COR-L47 (cell line): ENCODE results near the gene CCDC183.
A peak's percentile ranks its signal among the peaks of the same experiment; 100 is the strongest.

Experiments used
- DNase-seq: peaks from one replicate; lab custom pipeline; 2025; lab: John Stamatoyannopoulos, UW

CCDC183 gene

DNA sequence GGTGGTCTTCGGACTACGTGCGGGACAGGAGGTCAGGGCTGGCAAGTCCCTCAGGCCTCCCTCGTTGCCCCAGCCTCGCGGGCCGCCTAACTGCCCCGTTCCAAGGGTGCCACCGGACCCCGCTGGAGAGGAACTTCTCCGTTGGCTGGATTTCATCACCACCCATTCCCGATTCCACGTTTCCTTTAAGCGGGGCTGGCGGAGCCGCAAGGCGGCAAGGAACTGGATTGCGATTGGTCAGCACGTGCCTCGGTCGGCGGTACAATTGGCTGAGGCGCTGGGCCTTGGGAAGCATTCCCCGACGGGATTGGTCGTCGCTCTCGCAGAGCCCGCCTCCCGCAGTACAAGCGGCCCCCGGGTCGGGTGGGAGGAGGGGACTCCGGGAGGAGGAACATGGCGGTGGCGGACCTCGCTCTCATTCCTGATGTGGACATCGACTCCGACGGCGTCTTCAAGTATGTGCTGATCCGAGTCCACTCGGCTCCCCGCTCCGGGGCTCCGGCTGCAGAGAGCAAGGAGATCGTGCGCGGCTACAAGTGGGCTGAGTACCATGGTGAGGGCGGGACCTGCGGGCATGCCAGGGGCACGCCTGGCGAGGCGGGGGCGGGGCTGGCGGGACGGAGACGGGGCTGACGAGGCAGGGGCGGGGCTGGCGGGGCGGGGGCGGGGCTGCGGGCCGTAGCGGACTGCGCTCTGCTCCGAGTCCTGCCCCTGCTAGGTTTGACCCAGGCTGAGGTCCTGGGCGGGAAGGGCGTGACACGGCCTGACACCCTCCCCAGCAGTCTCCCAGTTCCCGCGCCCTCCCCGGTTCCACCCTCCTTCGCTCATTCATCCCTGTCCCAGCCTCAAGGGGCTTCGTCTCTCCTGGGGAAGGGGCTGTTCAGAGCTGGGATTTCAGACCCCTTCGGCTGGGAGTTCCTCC lies 53.2 kb downstream of the CCDC183 start, which contains the start of gene PHPT1:
Gene PHPT1 (plus strand): TSS at position 372 of the 922 bp plus-strand sequence. CDS start 22 bp downstream, at position 394.
- peak; percentile 99 for DNase-seq

DNA sequence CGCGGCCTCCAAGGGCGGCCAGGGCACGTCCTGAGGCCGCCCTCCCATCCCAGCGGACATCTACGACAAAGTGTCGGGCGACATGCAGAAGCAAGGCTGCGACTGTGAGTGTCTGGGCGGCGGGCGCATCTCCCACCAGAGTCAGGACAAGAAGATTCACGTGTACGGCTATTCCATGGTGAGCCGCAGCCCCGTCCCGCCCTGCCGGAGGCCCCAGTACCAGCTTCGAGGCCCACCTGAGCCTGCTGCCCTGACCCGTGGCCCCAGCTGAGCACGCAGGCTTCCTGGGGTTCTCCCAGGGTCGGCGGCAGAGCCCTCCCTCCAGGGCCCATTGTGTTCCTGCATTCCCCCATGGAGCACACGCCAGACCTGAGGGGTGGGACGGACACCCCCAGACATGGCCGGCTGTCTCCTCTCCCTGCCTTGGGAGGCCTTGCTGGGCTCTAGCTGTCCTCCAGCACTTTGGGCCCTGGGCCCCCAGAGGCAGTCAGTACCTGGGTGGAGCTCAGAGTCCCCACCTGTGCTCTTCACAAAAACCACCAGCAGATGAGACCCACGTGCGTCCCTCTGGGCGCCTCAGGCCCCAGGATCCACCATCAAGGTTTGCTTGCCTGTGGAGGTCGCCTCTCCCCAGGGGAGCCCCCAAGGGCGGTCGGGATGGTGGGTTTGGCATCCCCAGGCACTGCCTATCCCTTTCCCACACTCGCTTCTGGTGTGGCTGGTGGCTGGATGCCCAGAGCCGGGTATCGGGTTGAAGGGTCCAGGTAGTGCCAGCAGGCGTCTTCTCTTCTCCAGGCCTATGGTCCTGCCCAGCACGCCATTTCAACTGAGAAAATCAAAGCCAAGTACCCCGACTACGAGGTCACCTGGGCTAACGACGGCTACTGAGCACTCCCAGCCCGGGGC lies 54.1 kb downstream of the CCDC183 start:
- no peak for DNase-seq

DNA sequence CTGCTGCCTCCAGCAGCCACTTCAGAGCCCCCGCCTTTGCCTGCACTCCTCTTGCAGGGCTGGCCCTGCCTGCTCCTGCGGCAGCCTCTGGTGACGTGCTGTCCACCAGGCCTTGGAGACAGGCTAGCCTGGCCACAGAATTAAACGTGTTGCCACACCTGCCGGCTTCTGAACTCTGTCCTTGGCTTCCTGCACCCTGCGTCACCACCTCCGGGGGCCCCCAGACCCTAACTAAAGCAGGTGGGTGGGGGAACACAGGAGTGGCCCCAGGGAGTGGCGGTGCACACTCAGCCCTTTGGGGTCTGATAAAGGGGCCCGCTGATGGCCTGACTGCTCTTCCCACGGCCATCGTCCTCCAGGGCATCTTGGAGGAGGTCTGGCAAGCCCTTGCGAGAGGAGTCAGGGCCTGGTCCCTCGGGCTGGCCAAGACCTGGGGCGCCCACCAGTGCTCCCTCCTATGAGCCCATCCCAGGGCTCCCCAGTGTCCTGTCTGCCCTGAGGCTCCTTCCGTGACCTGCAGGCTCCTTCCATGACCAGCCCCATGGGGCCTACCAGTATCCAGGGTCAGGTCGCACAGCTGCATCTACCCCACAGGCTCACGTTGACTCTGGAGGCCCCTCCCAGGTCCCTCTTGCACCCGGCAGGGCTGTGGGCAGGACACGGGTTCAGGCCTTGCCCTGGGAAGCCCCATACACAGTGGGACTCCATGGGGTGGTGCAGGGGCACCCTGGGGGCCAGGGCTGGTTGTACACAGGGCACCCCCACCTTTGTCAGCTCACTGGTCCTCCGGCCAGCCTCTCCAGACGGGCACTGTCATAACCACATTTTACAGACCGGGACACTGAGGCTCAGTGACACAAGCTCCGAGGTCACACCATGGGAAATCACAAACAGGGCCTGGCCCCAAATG lies 55.0 kb downstream of the CCDC183 start:
- no peak for DNase-seq

DNA sequence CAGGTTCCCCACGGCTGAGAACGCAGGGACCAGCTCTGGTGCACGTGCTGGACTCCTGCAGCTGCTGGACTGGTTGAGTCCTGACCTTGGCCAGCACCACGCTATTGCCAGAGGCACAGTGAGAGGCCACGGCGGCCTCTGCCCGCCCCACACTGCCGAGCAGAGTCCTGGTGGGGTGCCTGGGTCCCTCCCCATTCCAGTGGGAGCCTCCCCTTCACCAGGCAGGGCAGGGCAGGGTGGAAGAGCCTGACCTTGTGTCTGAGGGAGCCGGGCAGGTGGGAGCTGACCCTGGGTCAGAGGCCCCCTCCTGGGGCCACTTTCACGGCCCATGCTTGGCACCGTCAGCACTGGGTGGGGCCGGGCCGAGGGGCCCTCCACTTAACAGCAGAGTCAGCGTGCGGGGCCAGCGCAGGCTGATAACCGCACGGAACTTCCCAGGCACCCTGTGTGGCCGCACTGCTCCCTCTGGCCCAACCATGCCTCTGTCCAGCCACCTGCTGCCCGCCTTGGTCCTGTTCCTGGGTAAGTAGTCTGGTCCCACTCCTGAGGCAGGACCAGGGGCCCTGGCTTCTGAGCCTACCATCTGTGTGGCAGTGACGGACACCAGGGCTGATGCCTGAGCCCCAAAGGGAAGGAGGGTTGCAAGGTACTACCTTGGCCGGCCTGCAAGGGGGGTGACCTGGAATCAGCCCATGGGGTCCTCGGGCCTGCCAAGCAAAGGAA lies 56.0 kb downstream of the CCDC183 start, which contains the start of gene MAMDC4:
Gene MAMDC4 (plus strand): TSS at position 406 of the 723 bp plus-strand sequence. CDS start 71 bp downstream, at position 477.
- DNase-seq, result no peak

DNA sequence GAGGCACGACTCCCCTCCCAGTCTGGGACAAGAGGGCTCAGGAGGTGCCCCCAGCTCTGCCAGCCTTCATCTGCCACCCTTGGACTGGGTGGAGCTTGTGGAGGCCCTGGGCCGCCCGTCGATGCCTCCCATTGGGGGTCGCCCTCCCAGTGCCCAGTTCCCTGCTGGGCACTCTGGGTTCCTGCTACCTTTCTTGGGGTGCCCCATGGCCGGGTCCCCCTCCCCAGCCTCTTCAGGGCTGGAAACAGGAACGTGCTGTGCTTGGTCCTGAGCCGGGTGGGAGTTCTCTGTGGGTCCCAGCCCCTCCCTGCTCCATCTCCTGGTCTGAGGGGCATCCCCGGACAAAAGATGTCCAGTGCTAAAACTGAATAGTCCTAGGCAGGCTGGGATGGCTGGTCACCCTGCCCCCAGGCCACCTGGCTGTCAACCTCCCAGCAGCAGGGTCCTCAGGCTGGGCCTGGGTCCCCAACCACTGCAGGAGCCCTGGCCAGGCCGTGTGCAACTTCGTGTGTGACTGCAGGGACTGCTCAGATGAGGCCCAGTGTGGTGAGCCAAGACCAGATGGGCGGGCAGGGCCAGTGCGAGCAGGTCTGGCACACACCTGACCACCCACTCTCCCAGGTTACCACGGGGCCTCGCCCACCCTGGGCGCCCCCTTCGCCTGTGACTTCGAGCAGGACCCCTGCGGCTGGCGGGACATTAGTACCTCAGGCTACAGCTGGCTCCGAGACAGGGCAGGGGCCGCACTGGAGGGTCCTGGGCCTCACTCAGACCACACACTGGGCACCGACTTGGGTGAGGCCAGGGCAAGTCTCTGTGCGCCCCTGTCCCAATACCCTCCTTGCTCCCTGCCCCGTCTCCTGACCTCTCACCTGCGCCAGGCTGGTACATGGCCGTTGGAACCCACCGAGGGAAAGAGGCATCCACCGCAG lies 56.8 kb downstream of the CCDC183 start:
- DNase-seq, result no peak

DNA sequence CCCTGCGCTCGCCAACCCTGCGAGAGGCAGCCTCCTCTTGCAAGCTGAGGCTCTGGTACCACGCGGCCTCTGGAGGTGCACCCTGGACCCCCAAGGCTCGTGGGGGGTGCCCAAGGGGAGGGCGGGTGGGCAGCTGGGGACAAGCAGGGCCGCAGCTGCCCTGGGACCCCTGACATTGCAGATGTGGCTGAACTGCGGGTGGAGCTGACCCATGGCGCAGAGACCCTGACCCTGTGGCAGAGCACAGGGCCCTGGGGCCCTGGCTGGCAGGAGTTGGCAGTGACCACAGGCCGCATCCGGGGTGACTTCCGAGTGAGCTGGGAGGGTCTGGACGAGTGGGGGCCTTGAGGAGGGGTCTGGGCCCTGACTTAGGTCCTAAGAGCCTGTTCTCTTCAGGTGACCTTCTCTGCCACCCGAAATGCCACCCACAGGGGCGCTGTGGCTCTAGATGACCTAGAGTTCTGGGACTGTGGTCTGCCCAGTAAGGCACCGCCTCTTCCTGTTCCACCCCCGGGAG lies 57.5 kb downstream of the CCDC183 start:
- DNase-seq, result no peak

DNA sequence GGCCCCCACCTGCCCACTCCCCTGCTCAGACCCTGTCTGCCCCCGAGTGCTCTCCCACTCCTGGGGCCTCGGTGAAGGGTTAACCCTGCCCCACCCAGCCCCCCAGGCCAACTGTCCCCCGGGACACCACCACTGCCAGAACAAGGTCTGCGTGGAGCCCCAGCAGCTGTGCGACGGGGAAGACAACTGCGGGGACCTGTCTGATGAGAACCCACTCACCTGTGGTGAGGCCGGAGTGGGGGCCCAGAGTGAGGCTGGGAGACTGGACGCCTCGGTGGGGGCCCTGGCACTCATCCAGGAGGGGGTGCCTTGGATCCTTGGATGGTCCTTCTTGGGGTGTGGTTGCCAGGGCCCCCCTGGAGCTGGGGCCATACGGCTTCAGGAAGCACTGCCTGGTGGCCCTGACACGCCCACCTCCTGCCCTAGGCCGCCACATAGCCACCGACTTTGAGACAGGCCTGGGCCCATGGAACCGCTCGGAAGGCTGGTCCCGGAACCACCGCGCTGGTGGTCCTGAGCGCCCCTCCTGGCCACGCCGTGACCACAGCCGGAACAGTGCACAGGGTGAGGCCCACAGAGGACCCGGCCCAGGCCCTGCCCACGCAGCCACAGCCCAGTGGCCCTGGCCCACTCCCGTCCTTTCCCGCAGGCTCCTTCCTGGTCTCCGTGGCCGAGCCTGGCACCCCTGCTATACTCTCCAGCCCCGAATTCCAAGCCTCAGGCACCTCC lies 58.1 kb downstream of the CCDC183 start:
- DNase-seq, result no peak

DNA sequence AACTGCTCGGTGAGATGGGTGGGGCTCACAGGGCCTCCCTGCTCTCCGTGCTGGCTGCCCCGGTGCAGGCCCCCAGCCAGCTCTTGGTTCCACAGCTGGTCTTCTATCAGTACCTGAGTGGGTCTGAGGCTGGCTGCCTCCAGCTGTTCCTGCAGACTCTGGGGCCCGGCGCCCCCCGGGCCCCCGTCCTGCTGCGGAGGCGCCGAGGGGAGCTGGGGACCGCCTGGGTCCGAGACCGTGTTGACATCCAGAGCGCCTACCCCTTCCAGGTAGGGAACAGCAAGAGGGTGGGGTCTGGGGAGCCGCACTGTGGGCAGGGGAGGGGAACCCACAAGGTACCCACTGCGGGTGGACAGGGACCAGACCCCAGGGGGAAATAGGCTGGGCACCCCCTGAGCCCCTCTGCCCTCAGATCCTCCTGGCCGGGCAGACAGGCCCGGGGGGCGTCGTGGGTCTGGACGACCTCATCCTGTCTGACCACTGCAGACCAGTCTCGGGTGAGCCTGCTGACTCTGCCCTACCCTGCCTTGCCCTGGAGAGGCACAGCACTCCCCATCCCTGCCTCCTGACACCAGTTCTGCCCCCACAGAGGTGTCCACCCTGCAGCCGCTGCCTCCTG lies 58.8 kb downstream of the CCDC183 start:
- no peak for DNase-seq

DNA sequence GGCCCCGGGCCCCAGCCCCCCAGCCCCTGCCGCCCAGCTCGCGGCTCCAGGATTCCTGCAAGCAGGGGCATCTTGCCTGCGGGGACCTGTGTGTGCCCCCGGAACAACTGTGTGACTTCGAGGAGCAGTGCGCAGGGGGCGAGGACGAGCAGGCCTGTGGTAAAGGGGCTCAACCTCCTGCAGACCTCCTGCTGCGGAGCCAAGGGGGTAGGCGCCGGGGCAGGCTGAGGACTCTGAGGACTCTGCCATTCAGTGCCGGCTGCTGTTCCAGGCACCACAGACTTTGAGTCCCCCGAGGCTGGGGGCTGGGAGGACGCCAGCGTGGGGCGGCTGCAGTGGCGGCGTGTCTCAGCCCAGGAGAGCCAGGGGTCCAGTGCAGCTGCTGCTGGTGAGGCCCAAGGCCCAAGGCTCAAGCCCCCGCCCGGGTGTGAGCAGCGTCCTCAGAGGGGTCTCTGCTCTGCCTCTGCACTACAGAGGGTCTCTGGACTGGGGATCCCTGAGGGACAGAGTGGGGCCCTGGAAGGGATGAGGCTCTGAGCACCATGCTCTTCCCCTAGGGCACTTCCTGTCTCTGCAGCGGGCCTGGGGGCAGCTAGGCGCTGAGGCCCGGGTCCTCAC lies 59.4 kb downstream of the CCDC183 start:
- DNase-seq, result no peak

DNA sequence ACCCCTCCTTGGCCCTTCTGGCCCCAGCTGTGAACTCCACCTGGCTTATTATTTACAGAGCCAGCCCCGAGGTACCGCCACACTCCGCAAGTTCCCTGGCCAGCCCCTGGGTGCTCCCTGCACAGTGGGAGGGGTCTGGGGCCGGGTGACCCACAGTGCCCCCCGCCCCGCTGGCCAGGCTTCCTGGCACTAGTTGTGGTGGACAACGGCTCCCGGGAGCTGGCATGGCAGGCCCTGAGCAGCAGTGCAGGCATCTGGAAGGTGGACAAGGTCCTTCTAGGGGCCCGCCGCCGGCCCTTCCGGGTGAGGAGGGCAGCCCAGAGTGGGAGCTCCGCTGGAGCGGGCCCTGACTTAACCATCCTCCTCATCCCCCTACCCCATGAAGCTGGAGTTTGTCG lies 59.9 kb downstream of the CCDC183 start:
- DNase-seq, result no peak

DNA sequence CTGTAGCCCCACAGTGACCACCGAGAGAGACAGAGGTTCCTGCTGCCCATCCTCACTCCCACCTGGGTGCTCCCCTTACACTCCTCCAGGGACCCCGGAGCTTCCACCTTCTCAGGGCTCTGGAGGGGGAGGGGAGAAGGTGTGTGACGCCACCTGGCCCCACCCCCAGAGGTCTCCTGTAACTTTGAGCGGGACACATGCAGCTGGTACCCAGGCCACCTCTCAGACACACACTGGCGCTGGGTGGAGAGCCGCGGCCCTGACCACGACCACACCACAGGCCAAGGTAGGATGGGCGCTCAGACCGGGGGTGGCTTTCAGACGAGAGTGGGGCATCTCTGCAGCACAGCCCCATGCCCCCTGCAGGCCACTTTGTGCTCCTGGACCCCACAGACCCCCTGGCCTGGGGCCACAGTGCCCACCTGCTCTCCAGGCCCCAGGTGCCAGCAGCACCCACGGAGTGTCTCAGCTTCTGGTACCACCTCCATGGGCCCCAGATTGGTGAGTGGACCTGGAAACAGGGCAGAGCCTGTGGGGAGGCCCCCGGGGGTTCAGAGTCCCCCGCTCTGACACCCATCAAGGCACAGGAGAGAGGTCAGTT lies 60.5 kb downstream of the CCDC183 start:
- DNase-seq, result no peak

DNA sequence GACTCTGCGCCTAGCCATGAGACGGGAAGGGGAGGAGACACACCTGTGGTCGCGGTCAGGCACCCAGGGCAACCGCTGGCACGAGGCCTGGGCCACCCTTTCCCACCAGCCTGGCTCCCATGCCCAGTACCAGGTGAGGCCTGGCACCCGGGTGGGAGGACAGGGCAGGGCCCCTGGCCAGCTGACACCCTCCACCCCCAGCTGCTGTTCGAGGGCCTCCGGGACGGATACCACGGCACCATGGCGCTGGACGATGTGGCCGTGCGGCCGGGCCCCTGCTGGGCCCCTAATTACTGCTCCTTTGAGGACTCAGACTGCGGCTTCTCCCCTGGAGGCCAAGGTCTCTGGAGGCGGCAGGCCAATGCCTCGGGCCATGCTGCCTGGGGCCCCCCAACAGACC lies 61.0 kb downstream of the CCDC183 start:
- DNase-seq, result no peak
